Embryonic facial prominence (tissue), 1 donor: ENCODE data around the gene ANO6.

ENCODE experiments used
- DNase-seq: peaks from one replicate; pipeline ENCODE4 v3.0.0-alpha.2; 2016; ENCODE audit errors: extremely low spot score

Gene ANO6

DNA sequence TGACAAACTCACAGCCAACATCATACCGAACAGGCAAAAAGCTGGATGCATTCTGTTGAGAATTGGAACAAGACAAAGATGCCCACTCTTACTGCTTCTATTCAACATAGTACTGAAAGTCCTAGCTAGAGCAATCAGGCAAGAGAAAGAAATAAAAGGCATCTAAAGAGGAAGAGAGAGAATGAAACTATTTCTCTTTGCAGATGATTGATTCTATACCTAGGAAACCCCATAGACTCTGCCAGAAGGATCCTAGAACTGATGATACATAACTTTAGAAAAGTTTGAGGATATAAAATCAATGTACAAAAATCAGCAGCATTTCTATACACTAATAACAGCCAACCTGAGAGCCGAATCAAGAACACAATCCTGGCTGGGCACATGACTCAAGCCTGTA is 6.1 kb upstream of the ANO6 start:
- DNase-seq = no peak

DNA sequence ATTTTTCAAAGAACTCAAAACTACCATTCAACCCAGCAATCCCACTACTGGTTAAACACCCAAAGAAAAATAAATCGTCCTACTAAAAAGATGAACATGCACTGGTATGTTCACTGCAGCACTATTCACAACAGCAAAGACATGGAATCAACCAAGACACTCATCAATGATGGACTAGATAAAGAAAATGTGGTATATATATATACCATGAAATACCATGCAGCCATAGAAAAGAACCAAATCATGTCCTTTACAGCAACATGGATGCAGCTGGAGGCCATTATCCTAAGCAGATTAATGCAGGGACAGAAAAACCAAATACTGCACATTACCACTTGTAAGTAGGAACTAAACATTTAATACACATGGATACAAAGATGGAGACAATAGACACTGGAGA is 3.8 kb upstream of the ANO6 start:
- no peak for DNase-seq

- no peak for DNase-seq
Measured at GRCh38 chr12:45213107-45213506, 2.8 kb upstream of the ANO6 start.

GRCh38 chr12:45214071-45214470 is 1.8 kb upstream of the ANO6 start:
- DNase-seq = no peak

DNA sequence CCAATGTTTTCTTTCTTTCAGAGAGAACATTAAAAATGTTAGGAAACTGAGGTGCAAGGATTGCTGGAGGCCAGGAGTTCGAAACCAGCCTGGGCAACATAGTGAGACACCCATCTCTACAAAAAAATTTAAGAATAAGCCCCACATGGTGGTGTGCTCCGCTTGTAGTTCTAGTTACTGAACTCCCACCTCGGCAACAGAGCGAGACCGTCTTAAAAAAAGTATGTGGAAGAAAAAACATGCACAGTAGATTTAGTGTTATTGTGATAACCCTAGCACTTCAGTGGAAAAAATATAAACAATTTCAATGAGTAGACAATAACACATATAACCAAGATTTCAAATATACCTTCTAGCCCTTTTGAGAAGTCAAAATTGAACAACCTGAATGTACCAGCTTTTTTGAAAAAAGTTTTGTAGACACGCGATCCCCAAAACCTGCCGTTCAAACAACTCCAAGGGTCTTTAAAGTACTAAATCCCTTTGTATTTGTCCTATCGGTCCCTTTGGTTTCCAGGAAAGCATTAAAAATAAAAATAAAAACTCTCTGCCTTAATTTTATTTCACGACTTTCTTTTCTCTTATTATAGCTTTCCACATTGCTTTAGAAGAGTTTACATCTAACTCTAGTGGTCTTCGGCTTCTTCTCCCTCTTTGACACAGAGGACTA is 1.0 kb upstream of the ANO6 start:
- no peak for DNase-seq

DNA sequence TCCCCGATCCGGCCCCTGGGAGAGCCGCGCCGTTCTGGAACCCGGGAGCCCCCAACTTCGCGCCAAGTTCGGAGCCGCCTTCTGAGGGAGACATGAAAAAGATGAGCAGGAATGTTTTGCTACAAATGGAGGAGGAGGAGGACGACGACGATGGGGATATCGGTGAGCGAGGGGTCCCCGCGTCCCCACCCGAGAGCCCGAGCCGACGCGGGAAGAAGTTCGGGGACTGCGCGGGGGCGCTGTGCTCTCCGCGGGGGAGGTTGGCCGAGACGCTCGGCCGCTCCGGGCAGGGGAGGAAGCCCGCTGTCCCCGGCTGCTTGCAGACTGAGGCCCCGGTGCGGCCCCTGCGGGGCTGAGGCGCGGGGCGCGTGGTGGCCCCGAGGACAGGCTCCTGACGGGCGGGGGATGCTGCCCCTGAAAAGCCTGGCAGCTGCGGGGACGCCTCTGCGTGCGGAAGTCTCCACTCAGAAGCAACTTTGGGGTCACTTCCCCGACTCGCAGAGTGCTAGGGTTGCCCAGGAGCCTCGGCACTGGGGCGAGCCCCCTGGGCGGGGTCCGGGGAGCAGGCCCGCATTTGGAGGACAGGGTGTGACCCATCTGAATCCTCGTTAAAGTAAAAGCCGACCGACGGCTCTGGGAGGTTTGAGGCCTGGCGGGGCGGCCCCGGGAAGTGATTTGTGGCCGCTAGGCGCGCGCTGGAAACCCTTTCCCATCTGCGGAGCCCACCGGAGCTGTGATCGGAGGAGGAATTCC is 511 bp downstream of the ANO6 start:
- DNase-seq = no peak

GRCh38 chr12:45216983-45217485 is 1.1 kb downstream of the ANO6 start:
- no peak for DNase-seq

DNA sequence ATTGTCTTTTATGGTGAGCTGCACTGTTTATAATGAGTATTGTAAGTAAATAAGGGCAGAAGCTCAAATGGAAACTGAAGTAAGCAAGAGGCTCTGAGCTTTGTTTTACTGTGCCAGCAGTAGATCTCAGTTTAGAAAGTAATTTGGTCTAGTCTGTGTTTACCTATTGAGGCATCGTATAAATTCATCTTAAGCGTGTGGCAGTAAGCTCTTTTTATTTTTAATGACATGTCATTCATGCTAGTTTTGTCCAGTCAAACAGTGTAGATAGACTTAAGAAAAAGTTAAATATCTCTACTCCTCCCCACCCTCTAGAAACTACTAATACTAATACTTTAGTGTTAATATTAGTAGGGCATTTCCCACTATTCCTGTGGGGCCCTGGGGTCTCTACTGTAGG is 2.0 kb downstream of the ANO6 start:
- no peak for DNase-seq

- DNase-seq = no peak
Measured at GRCh38 chr12:45219621-45220020, 3.7 kb downstream of the ANO6 start.

DNA sequence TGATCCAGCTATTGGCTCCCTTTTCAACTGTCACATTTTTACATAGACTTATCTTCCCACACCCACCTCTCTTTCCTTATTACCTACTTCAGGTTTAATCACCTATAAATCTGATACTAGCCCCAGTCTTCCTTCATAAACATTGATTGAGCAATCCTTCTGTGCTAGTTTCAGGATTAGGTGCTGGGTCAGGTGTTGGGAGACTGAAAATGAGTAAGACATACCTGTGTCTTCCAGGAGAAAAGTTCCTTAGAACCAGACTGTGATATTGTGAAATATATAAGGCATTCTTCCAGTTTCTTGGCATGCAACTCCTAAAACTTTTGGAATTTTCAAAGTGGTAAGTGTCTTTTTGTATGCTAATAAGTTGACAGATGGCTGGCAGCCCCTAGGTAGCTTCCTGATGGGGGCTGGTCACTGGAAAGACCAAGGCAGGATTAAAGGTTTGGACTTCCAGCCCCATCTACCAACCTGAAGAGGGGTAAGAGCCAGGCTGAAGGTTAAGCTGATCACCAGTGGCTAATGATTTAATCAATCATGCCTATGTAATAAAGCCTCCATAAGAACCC is 4.6 kb downstream of the ANO6 start:
- DNase-seq = no peak

DNA sequence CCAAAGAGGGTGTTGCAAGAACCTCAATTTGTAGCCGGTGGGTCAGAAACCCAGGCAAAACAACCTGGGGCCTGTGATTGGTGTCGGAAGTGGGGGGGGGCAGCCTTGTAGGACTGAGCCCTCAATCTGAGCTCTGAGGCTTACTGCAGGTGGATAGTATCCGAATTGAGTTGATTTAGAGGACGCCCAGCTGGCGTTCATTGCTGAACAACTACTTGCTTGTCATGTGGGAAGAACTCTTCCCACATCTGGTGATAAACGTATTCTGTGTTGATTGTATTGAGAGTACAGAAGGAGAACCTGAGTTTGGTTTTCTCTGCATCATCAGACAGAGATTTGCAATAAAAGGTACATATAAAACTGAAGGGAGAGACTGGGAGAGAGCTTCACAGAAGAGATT is 5.1 kb downstream of the ANO6 start:
- DNase-seq = no peak

GRCh38 chr12:45223868-45224267 is 8.0 kb downstream of the ANO6 start:
- no peak for DNase-seq

GRCh38 chr12:45224311-45224710 is 8.4 kb downstream of the ANO6 start:
- no peak for DNase-seq

- DNase-seq = no peak
Measured at GRCh38 chr12:45226021-45226420, 10.1 kb downstream of the ANO6 start.

- no peak for DNase-seq
Measured at GRCh38 chr12:45227316-45228067, 11.6 kb downstream of the ANO6 start.

- DNase-seq = no peak
Measured at GRCh38 chr12:45231515-45232145, 15.7 kb downstream of the ANO6 start.

- no peak for DNase-seq
Measured at GRCh38 chr12:45232146-45232755, 16.4 kb downstream of the ANO6 start.

GRCh38 chr12:45232756-45233372 is 17.0 kb downstream of the ANO6 start:
- no peak for DNase-seq

DNA sequence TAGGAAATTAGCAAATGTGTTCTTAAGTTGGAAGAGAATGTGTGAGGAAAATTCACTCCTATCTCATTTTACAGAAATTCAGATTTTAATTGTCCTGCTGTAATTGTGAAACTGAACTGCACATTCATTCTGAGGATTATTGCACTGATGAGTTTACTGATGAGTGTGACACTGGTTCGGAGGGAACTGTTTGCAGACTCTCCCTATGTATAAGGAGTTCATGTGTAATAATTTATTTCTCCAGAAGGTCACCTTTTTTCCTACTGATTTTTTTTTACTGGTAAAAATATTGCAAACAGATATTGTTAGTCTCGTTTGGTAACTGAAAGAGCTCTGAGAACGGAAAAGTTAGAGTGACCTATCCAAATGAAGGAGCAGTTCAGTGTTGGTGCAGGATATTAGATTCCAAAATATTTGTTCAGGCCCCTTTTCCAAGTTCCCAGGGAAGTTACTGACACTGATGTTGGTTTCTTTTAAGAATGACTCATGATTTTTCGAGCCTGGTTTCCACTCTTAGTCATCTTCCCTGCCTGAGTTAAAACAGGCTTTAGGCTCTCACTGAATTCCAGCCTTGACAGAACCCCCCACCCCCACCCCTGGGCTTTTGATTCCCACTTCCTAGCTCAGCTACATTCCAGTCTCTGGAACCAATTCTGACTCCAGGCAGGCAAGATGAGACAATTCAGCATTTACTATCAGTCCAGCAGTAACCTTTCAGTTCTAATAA is 18.4 kb downstream of the ANO6 start:
- peak; percentile 54 for DNase-seq
